Measurements from ENCODE around the gene FANCC. TPM values are rescaled to one million over a fixed set of nuclear protein-coding genes. Genes with fewer than 3 reads are reported as not detected.
A peak's percentile ranks its signal among the peaks of the same experiment; 100 is the strongest.
"Not testable (repeated sequence)": the region's sequence is repeated elsewhere in the genome, so short reads cannot be mapped to it uniquely, and the experiment has no call there.

FANCC gene
- total RNA-seq, 1 donor from 2014 or later, result 29.2 TPM

- DNase-seq (ENCODE audit: low spot score) (no peak), ATAC-seq (no peak)
These were observed 15.4 kb upstream of the FANCC start for GRCh38 chr9:95332860-95333259.

- ATAC-seq, result no peak
- no peak for DNase-seq (ENCODE audit: low spot score)
These were observed 13.4 kb upstream of the FANCC start for GRCh38 chr9:95330720-95331404.

DNA sequence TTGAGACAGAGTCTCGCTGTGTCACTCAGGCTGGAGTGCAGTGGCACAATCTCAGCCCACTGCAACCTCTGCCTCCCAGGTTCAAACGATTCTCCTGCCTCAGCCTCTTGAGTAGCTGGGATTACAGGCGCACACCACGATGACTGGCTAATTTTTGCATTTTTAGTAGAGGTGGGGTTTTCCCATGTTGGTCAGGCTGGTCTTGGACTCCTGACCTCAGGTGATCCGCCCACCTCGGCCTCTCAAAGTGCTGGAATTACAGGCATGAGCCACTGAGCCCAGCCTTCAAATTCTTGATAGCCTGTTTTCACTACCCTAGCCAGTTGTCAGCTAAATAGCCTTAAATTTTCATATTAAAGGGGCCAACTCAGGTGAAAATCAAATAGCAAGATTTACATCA, 11.6 kb upstream of the FANCC start:
- DNase-seq (ENCODE audit: low spot score); ATAC-seq: not testable (repeated sequence)

DNA sequence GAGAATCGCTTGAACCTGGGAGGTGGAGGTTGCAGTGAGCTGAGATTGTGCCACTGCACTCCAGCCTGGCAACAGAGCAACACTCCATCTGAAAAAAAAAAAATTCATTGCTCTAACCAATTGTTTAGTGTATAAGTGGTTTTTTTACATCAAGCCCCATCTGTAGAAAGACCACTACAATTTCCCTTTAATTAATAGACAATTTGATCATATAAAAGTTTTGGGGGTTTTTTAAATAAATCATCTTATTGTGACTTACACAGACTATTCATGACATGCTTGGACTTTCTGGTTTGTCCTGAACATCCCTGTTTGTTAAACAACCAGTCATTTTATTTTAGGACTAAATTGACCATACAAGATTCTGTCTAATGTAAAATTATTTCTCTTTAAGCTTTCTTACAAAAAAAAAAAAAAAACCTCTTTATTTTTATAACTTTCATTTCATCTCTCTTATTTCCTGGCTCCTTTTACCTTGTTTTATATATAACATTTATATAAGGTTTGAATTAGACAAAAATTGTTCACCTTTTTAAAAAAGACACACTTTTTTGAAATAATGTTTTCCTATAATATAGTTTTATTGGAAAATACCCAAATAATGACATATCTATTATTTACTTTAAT, 9.8 kb upstream of the FANCC start:
- DNase-seq (ENCODE audit: low spot score), result no peak

GRCh38 chr9:95325221-95325620, 7.7 kb upstream of the FANCC start:
- no peak for ATAC-seq
- DNase-seq (ENCODE audit: low spot score), result no peak

More for the DNA sequence above, 9.8 kb upstream of the FANCC start:
- ATAC-seq, result no peak

GRCh38 chr9:95317893-95318211, 343 bp upstream of the FANCC start:
- DNase-seq (ENCODE audit: low spot score) (no peak), ATAC-seq (no peak)

DNA sequence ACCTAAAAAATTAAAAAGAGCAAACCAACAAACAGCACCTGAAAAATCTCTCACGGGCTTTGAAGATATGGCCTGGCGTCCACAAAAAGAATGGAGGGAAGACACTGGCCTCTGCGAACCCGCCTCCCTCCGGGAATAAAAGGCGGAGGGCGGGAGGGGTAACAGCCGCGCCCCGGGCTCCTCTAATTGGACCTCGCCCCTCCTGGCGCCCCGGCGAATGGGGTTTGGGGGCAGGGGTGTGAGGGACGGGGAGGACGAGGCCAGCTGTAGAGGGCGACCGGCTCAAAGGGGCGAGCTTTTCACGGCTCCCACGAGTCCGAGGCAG, 753 bp downstream of the FANCC start:
- ATAC-seq, result peak; percentile 77
- DNase-seq (ENCODE audit: low spot score), result peak; percentile 81

DNA sequence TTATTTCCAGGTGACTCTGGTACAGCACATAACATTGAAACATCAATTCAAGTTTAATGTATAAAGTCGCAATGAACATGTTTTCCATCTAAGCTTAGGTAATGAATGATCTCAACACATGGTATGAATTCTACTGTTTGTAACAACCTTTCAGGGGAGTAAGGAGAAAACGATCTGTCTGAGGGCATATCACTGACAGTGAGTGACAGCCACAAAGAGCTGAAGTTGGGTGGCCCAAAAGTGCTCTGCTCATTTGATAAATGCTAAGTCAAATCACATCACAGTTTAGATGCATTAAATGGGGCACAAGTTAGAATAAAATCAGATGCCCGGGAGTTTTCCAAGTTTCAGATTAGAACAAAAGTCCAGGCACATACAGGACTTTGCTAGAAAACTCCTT, 1.2 kb downstream of the FANCC start:
- ATAC-seq (no peak), DNase-seq (ENCODE audit: low spot score) (no peak)

DNA sequence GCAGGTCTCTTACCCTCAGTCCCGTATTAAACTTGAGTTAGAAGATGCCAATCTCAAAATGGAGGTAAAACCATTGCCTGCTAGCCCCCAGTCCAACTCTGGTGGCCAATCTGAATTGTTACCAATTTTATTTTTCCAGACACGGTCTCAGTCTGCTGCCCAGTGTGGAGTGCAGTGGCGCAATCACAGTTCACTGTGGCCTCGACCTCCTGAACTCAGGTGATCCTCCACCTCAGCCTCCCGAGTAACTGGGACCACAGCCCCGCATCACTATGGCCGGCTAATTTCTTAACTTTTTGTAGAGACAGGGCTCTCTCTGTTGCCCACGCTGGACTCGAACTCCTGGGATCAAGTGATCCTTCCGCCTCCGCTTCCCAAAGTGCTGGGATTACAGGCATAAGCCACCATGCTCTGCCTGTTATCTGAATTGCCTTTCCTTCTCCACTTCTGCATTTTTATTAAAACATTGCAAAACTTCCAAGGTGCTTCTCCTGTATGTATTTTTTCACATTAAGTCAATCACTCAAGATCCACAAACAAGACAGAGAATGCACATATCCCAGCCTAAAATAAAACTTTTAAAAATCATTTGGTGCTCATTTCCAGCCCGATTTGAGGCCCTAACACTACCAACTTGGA, 2.3 kb downstream of the FANCC start:
- DNase-seq (ENCODE audit: low spot score) (no peak), ATAC-seq (no peak)

GRCh38 chr9:95313010-95313498, 4.5 kb downstream of the FANCC start:
- DNase-seq (ENCODE audit: low spot score), result peak; percentile 86
- ATAC-seq, result peak; percentile 67

- no peak for ATAC-seq
- no peak for DNase-seq (ENCODE audit: low spot score)
These were observed 5.5 kb downstream of the FANCC start for GRCh38 chr9:95311961-95312360.

GRCh38 chr9:95307538-95307937, 10.0 kb downstream of the FANCC start:
- ATAC-seq (peak; percentile 72), DNase-seq (ENCODE audit: low spot score) (no peak)

DNA sequence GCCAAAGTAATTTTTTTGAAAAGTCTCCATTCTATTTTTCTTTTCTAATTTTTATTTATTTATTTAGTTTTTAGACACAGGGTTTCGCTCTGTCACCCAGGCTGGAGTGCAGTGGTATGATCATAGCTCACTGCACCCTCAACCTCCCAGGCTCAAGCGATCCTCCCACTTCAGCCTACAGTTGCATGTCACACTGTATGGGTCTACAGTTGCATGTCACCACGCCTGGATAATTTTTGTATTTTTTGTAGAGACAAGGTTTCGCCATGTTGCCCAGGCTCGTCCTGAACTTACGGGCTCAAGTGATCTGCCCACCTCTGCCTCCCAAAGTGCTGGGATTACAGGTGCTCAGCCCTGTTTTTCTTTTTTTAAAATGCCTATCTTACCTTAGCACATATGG, 10.7 kb downstream of the FANCC start:
- no peak for ATAC-seq
- DNase-seq (ENCODE audit: low spot score), result no peak

DNA sequence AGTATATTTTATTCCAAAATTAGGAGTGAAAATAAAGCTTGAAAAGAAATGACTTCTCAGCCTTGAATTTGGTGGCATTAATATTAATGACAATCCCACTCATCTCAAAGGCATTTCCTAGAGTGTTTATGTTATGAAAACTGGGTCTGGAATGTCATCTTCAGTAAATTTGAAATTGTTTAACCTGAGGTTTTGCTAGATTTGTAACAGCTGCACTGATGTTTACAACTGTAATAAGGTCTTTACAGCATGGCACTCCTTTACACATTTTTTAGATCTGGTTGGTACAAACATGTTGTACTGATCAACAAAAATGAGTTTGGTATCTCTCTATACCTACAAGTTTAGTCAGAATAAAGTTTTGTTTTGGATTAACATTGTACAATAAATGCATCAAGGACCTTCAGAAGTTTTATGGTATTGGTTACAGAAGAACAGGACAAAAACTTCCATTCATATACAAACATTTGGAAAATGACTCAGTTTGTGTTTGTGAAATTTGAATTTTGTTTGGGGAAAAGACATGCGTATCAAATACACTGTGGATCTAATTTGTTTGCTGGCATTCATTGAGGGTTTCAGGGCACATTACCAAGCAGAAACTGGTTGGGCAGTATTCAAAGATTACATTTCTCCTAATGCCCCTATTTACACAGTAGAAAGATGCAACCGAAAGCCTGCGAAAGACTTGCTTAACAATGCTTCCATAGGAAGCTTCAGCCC, 11.6 kb downstream of the FANCC start:
- ATAC-seq, result peak; percentile 68
- DNase-seq (ENCODE audit: low spot score), result no peak

DNA sequence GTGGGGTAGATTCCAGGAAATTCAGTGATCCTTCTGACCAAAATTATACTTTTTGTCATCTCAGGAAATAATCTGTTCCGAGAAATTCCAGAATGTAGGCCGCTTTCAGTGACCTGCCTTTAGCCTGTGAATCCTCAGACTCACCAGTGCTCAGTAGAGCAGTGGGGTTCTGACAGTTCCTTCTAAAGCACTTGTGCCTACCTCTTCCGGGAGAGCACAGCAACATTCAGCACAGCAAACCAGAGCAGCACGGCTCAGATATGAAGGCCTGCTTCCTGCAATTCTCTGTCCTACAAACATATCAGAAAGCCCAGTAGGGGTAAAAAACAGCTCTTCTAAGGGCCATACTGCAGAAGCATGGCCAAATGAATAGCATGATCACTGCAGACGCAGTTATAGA, 15.0 kb downstream of the FANCC start:
- no peak for ATAC-seq
- DNase-seq (ENCODE audit: low spot score), result no peak

DNA sequence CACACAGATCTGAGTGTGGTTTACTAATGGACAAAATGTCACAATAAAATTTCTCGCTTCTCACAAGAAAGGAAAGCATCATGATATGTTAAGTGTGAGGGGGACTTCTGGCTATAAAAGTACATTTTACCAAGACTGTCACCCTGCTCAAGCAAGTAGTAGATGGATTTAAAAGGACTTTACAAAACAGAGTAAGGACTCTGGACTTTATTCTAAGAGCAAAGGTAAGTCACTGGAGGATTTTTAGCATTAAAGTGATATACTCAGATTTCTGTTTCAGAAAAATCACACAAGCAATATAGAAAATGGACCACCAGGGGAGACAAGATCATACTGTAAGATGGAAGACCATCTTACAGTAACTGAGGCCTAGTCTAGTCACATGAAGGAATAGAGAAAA, 19.7 kb downstream of the FANCC start:
- ATAC-seq, result peak; percentile 68
- DNase-seq (ENCODE audit: low spot score), result no peak

DNA sequence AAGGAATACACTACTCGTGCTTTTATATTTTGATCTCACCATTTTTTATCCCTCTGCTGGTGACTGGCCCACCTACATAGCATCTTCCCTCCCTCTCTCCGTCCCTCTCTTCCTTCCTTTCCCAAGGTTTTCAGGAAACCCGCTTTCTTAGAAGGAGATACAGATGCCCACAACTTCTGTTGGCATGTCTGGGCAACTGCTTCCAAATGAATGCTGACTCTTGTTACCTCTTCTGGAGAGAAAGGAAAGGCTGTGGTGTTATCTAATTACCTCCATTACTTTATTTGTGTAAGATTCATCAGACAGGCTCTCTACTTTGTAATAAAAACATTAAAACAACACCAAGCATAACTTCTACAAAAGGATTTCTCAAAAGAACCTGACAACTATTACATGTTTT, 20.2 kb downstream of the FANCC start:
- no peak for ATAC-seq
- DNase-seq (ENCODE audit: low spot score), result no peak

- DNase-seq (ENCODE audit: low spot score) (no peak), ATAC-seq (no peak)
These were observed 20.7 kb downstream of the FANCC start for GRCh38 chr9:95296761-95297160.

- DNase-seq (ENCODE audit: low spot score); ATAC-seq: not testable (repeated sequence)
These were observed 24.2 kb downstream of the FANCC start for GRCh38 chr9:95293296-95293695.

DNA sequence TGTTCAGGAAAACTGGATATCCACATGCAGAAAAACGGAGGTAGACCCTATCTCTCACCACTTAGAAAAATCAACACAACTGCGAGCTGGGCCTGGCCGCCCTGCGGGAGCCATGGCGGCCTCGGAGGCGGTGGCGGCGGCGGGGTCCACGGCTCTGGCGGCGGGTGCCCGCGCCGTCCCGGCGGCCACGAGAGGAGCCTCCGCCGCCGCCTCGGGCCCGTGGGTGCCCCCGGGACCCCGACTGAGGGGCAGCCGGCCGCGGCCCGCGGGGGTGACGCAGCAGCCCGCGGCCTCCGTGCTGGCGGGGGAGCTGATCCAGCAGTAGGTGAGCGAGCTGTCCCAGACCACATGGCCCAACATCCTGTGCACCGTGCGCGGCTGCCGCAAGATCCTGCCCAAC, 25.3 kb downstream of the FANCC start:
- no peak for ATAC-seq
- DNase-seq (ENCODE audit: low spot score), result no peak

GRCh38 chr9:95286151-95286550, 31.4 kb downstream of the FANCC start:
- DNase-seq (ENCODE audit: low spot score) (no peak), ATAC-seq (no peak)

GRCh38 chr9:95285307-95285706, 32.2 kb downstream of the FANCC start:
- DNase-seq (ENCODE audit: low spot score), result no peak

More at GRCh38 chr9:95285307-95285706, 32.2 kb downstream of the FANCC start:
- ATAC-seq, result no peak

Data from left lobe of liver (tissue), 2 donors.